K562 (cell line): ENCODE data around the gene ACTR3C.
"Not testable (repeated sequence)": the region's sequence is repeated elsewhere in the genome, so short reads cannot be mapped to it uniquely, and the experiment has no call there.

Experiments used
- CHAMP1 ChIP-seq: fragments of 450-650 bp; IDR thresholded peaks from 2 replicates; pipeline ENCODE4 v1.6.1; 2016; ENCODE audit warnings: mild to moderate bottlenecking
- EP300 ChIP-seq: IDR thresholded peaks from 2 replicates; pipeline ENCODE4 v1.6.1; 2012; ENCODE audit warnings: low read length, improper control_type of control experiment
- MXI1 ChIP-seq: IDR thresholded peaks from 2 replicates; pipeline ENCODE4 v1.6.1; 2011; ENCODE audit warnings: low read depth, mild to moderate bottlenecking, improper control_type of control experiment, low read length
- TBL1XR1 ChIP-seq, 2 experiments: IDR thresholded peaks; 2 replicates each; pipeline ENCODE4 v1.6.1; 2012; ENCODE audit warnings: improper control_type of control experiment in 2 of 2, low read length in 2 of 2, mild to moderate bottlenecking in 1 of 2
- TF ChIP-seq, protein P1 (sequence below), 3 experiments: IDR thresholded peaks in 2 of 3; conservative IDR thresholded peaks in 1 of 3; 2 replicates each; pipeline ENCODE4 v1.5.1; 2011 to 2012; ENCODE audit warnings: low read length in 3 of 3, mild to moderate bottlenecking in 3 of 3, control low read depth in 2 of 3, improper control_type of control experiment in 1 of 3, inconsistent platforms in 1 of 3, low read depth in 1 of 3, mixed read lengths in 1 of 3, moderate library complexity in 1 of 3; ENCODE audit not compliant: insufficient read depth in 2 of 3
- TF ChIP-seq, protein P2 (sequence below): fragments of 450-650 bp; IDR thresholded peaks from 2 replicates; pipeline ENCODE4 v1.6.1; 2017; ENCODE audit warnings: antibody characterized with exemption
- TF ChIP-seq, protein P3 (sequence below): fragments of 450-650 bp; conservative IDR thresholded peaks from 2 replicates; pipeline ENCODE4 v1.6.1; 2016; ENCODE audit warnings: missing genetic modification characterization, low read depth, mild to moderate bottlenecking, missing compliant biosample characterization, moderate library complexity

GRCh38 chr7:150295027-150295426, 28.3 kb downstream of the ACTR3C start:
- TF ChIP-seq MXI1; EP300; CHAMP1; TBL1XR1 (IDR thresholded peaks at IDR 0.05; ENCODE audit: low read length in 2 of 2): not testable (repeated sequence)
- TF ChIP-seq, protein P1, sequence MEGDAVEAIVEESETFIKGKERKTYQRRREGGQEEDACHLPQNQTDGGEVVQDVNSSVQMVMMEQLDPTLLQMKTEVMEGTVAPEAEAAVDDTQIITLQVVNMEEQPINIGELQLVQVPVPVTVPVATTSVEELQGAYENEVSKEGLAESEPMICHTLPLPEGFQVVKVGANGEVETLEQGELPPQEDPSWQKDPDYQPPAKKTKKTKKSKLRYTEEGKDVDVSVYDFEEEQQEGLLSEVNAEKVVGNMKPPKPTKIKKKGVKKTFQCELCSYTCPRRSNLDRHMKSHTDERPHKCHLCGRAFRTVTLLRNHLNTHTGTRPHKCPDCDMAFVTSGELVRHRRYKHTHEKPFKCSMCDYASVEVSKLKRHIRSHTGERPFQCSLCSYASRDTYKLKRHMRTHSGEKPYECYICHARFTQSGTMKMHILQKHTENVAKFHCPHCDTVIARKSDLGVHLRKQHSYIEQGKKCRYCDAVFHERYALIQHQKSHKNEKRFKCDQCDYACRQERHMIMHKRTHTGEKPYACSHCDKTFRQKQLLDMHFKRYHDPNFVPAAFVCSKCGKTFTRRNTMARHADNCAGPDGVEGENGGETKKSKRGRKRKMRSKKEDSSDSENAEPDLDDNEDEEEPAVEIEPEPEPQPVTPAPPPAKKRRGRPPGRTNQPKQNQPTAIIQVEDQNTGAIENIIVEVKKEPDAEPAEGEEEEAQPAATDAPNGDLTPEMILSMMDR (IDR thresholded peaks at IDR 0.05 in 2 of 3, conservative IDR thresholded peaks at IDR 0.05 in 1 of 3; ENCODE audit: insufficient read depth in 2 of 3, low read depth in 1 of 3, low read length in 3 of 3), result not testable (repeated sequence)
- TF ChIP-seq, protein P2, sequence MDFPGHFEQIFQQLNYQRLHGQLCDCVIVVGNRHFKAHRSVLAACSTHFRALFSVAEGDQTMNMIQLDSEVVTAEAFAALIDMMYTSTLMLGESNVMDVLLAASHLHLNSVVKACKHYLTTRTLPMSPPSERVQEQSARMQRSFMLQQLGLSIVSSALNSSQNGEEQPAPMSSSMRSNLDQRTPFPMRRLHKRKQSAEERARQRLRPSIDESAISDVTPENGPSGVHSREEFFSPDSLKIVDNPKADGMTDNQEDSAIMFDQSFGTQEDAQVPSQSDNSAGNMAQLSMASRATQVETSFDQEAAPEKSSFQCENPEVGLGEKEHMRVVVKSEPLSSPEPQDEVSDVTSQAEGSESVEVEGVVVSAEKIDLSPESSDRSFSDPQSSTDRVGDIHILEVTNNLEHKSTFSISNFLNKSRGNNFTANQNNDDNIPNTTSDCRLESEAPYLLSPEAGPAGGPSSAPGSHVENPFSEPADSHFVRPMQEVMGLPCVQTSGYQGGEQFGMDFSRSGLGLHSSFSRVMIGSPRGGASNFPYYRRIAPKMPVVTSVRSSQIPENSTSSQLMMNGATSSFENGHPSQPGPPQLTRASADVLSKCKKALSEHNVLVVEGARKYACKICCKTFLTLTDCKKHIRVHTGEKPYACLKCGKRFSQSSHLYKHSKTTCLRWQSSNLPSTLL, result not testable (repeated sequence)
- TF ChIP-seq, protein P3, sequence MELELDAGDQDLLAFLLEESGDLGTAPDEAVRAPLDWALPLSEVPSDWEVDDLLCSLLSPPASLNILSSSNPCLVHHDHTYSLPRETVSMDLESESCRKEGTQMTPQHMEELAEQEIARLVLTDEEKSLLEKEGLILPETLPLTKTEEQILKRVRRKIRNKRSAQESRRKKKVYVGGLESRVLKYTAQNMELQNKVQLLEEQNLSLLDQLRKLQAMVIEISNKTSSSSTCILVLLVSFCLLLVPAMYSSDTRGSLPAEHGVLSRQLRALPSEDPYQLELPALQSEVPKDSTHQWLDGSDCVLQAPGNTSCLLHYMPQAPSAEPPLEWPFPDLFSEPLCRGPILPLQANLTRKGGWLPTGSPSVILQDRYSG (tag), result not testable (repeated sequence)
